Lower lobe of right lung (tissue), 2 donors: ENCODE results near the gene ACOT9. TPM values are rescaled to one million over a fixed set of nuclear protein-coding genes. Genes with fewer than 3 reads are reported as not detected.
"Not testable (repeated sequence)": the region's sequence is repeated elsewhere in the genome, so short reads cannot be mapped to it uniquely, and the experiment has no call there.

Experiments used
- ATAC-seq, 2 donors: fragments of 200-7000 bp; cut with Tn5 transposase; one replicate each; pipeline ENCODE4 v1.9.1; 2020 to 2022; ENCODE audit warnings: mild to moderate bottlenecking in 2 of 2, moderate library complexity in 2 of 2
- DNase-seq: peaks from one replicate; pipeline ENCODE4 v3.0.0-alpha.2; 2020
- H3K27ac ChIP-seq: fragments of 200-600 bp; one replicate; pipeline ENCODE4 v1.8.0; 2022
- H3K27me3 ChIP-seq: fragments of 200-600 bp; one replicate; pipeline ENCODE4 v1.8.0; 2022; ENCODE audit warnings: low read depth
- H3K36me3 ChIP-seq: fragments of 200-600 bp; one replicate; pipeline ENCODE4 v1.8.0; 2022; ENCODE audit warnings: mild to moderate bottlenecking
- H3K4me1 ChIP-seq: fragments of 200-600 bp; one replicate; pipeline ENCODE4 v1.8.0; 2022
- H3K4me3 ChIP-seq: fragments of 200-600 bp; one replicate; pipeline ENCODE4 v1.8.0; 2022; ENCODE audit warnings: mild to moderate bottlenecking
- H3K9me3 ChIP-seq: fragments of 200-600 bp; one replicate; pipeline ENCODE4 v1.8.0; 2022
- intact Hi-C: fragments of 100-400 bp; cut with DNase I; formaldehyde crosslinking; loops from one replicate; pipeline ENCODE4 v1.11.0; 2022
- total RNA-seq: library from RNA; stranded (reverse); fragmentation: NEBNext Ultra II Directional; extraction: Animal tissue kit (Norgen Biotek cat#: 25700); gene quantifications from one replicate; pipeline ENCODE4 v1.2.1, GENCODE V29; 2021
- TF ChIP-seq, protein P1 (sequence below): fragments of 200-600 bp; IDR thresholded peaks from one replicate; pipeline ENCODE4 v1.8.0; 2022; ENCODE audit warnings: antibody characterized with exemption, mild to moderate bottlenecking
- donor health status: DM: no; HTN: yes; CAD: no; lungs with severe emphysema.

Gene ACOT9
- total RNA-seq, 1 donor from 2014 or later = 45.9 TPM

DNA sequence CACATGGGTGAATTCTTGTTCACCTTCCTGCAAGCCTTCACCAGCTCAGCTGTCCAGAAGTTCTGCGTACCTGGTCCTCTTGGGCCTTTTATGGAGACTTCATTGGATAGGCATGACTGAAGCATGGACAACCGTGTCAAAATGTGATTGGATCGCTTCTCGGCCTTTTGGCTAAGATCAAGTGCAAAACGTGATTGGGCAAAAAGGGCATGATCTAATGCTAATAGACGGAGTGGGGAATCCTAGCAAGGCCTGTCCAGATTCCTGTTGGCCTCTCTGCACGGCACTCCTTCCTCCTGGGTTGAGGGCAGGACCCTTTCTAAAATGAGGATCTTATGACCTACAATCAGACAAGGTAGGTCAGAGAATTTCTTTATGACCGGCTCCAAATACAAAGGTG is 50.9 kb downstream of the ACOT9 start:
- Histone ChIP-seq H3K27me3 (no peaks in the 10 kb centered on the region), H3K4me3 (no peak overlapping the region), H3K4me1 (no peaks in the 10 kb centered on the region), H3K27ac (no peak overlapping the region), H3K9me3 (no peaks in the 10 kb centered on the region), H3K36me3 (no peaks in the 10 kb centered on the region)
- intact Hi-C loops = no loop called here
- DNase-seq = no peak
- no peak for ATAC-seq
- TF ChIP-seq, protein P1, sequence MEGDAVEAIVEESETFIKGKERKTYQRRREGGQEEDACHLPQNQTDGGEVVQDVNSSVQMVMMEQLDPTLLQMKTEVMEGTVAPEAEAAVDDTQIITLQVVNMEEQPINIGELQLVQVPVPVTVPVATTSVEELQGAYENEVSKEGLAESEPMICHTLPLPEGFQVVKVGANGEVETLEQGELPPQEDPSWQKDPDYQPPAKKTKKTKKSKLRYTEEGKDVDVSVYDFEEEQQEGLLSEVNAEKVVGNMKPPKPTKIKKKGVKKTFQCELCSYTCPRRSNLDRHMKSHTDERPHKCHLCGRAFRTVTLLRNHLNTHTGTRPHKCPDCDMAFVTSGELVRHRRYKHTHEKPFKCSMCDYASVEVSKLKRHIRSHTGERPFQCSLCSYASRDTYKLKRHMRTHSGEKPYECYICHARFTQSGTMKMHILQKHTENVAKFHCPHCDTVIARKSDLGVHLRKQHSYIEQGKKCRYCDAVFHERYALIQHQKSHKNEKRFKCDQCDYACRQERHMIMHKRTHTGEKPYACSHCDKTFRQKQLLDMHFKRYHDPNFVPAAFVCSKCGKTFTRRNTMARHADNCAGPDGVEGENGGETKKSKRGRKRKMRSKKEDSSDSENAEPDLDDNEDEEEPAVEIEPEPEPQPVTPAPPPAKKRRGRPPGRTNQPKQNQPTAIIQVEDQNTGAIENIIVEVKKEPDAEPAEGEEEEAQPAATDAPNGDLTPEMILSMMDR = no peak

DNA sequence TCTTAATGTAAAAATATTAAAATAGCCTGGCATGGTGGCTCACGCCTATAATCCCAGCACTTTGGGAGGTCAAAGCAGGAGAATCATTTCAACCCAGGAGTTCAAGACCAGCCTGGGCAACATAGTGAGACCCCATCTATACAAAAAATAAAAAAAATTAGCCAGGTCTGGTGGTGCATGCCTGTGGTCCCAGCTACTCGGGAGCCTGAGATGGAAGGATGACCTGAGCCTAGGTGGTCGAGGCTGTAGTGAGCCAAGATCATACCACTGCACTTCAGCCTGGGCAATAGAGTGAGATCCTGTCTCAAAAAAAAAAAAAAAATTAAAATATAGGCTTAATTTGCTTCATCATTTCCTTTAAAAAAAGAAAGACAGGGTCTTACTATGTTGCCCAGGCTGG is 66.6 kb downstream of the ACOT9 start:
- ATAC-seq = not testable (repeated sequence)

GRCh38 chrX:23673108-23673507 is 70.0 kb downstream of the ACOT9 start:
- H3K36me3 ChIP-seq = peaks cover 18% of the 10 kb centered on the region
- TF ChIP-seq, protein P1 = no peak
- peaks cover 8% of the 10 kb centered on the region for H3K4me1 ChIP-seq
- H3K4me3 ChIP-seq = no peak overlapping the region
- DNase-seq (no peak), ATAC-seq (no peak)
- H3K9me3 ChIP-seq = no peaks in the 10 kb centered on the region
- H3K27me3 ChIP-seq = no peaks in the 10 kb centered on the region
- intact Hi-C loops = no loop called here
- no peak overlapping the region for H3K27ac ChIP-seq

More for the DNA sequence above, 66.6 kb downstream of the ACOT9 start:
- H3K4me3 ChIP-seq, H3K9me3 ChIP-seq, DNase-seq, H3K4me1 ChIP-seq, H3K27ac ChIP-seq, intact Hi-C loops, H3K27me3 ChIP-seq: not testable (repeated sequence)
- peaks cover 18% of the 10 kb centered on the region for H3K36me3 ChIP-seq

- no peak for ATAC-seq
- intact Hi-C loops = no loop called here
Measured at GRCh38 chrX:23670528-23670927, 72.5 kb downstream of the ACOT9 start.

DNA sequence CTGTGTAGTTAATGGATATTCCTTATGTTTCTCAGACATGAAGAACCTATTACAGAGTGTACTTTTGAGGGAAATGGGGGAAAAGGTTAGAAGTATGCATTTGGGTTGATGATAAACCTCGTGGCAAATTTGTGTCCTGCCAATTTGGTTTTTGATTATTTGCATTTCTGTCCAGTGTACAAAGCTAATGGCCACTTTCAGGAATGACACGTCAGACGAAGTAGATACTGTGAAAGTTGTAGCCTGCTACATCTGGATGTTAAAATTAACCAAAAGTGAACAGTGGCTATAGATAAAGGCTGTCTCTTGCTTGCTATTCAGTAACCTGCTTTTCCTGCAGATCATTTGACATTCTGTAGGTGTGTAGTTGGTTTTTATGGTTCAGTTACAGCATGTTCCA is 74.7 kb downstream of the ACOT9 start:
- no peak overlapping the region for H3K27ac ChIP-seq
- ATAC-seq (no peak), DNase-seq (no peak)
- TF ChIP-seq, protein P1 = no peak
- no peaks in the 10 kb centered on the region for H3K36me3 ChIP-seq
- H3K4me1 ChIP-seq = peaks cover 8% of the 10 kb centered on the region
- intact Hi-C loops = no loop called here
- H3K27me3 ChIP-seq = no peaks in the 10 kb centered on the region
- H3K4me3 ChIP-seq = peak overlapping the region; percentile 68
- H3K9me3 ChIP-seq = no peaks in the 10 kb centered on the region

More at GRCh38 chrX:23670528-23670927, 72.5 kb downstream of the ACOT9 start:
- Histone ChIP-seq H3K27me3 (no peaks in the 10 kb centered on the region), H3K36me3 (peaks cover 6% of the 10 kb centered on the region), H3K27ac (no peak overlapping the region), H3K4me1 (peaks cover 8% of the 10 kb centered on the region), H3K9me3 (no peaks in the 10 kb centered on the region), H3K4me3 (no peak overlapping the region)
- TF ChIP-seq, protein P1 = no peak
- no peak for DNase-seq

GRCh38 chrX:23667239-23668177 is 75.6 kb downstream of the ACOT9 start, which contains the start of gene PRDX4:
Gene PRDX4, plus strand, starts transcription at chrX:23667493. Its CDS starts 78 bp downstream, at chrX:23667571.
- TF ChIP-seq, protein P1 = no peak
- no peaks in the 10 kb centered on the region for H3K9me3 ChIP-seq
- DNase-seq (peak; percentile 91), ATAC-seq (peak; percentile 100)
- H3K27me3 ChIP-seq = no peaks in the 10 kb centered on the region
- H3K4me1 ChIP-seq = peaks cover 8% of the 10 kb centered on the region
- intact Hi-C loops = no loop called here
- peak within 1 kb of the TSS; percentile 81 for H3K27ac ChIP-seq
- peak within 1 kb of the TSS; percentile 68 for H3K4me3 ChIP-seq
- H3K36me3 ChIP-seq = no peaks in the 10 kb centered on the region
